ENCODE results near the gene KDM1A. TPM values are rescaled to one million over a fixed set of nuclear protein-coding genes. Genes with fewer than 3 reads are reported as not detected.
"Not testable (repeated sequence)": the region's sequence is repeated elsewhere in the genome, so short reads cannot be mapped to it uniquely, and the experiment has no call there.

Gene KDM1A
- total RNA-seq, 4 donors from 2014 or later = 45.5 to 49.2 (median 47.5) TPM

DNA sequence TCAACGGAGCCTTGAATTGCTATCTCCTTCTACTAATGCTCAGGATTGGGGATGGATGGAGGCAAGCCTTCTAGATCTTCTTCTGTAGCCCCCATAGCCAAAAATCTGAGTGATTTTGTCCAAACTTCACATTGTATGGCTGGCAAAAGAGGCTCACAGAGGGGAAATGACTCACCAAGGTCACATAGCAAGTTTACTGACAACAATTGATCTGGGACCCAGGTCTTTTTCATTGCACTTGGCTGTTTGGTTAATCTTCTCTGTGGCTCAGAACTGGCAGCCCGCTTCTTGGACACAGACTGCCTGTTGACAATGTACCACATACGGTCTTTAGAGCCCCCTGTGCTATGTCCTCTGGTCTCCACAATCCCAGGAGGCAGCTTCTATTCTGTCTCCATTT, 43.6 kb upstream of the KDM1A start:
- no peak for DNase-seq (ENCODE audit: low spot score in 2 of 2)
- peaks cover 6% of the 10 kb centered on the region for H3K4me1 ChIP-seq
- 70% methylated on average over 3 of the region's 3 CpGs for WGBS
- H3K4me3 ChIP-seq = no peak overlapping the region
- H3K27me3 ChIP-seq = peaks cover 23% of the 10 kb centered on the region
- TF ChIP-seq POLR2A (IDR thresholded peaks at IDR 0.05) = no peak
- no peak for TF ChIP-seq CTCF (IDR thresholded peaks at IDR 0.05)
- TF ChIP-seq POLR2AphosphoS5 (IDR thresholded peaks at IDR 0.05) = no peak
- TF ChIP-seq EP300 (IDR thresholded peaks at IDR 0.05) = no peak
- H3K36me3 ChIP-seq = no peaks in the 10 kb centered on the region
- H3K27ac ChIP-seq = no peak overlapping the region
- no peaks in the 10 kb centered on the region for H3K9me3 ChIP-seq

- DNase-seq (ENCODE audit: low spot score in 2 of 2) = no peak
- 57% methylated on average over 4 of the region's 4 CpGs for WGBS
- TF ChIP-seq CTCF (IDR thresholded peaks at IDR 0.05) = no peak
- no peak for TF ChIP-seq POLR2A (IDR thresholded peaks at IDR 0.05)
- no peak for TF ChIP-seq EP300 (IDR thresholded peaks at IDR 0.05)
- no peak for TF ChIP-seq POLR2AphosphoS5 (IDR thresholded peaks at IDR 0.05)
Observed at GRCh38 chr1:22976127-22976460, 43.2 kb upstream of the KDM1A start.

GRCh38 chr1:22976461-22977243, 42.6 kb upstream of the KDM1A start:
- peak in 1 of 2 donors; percentile 73 for DNase-seq (ENCODE audit: low spot score in 2 of 2)
- H3K4me3 ChIP-seq = no peak overlapping the region
- H3K27me3 ChIP-seq = peaks cover 18% of the 10 kb centered on the region
- 26% methylated on average over 9 of the region's 9 CpGs for WGBS
- peaks cover 6% of the 10 kb centered on the region for H3K4me1 ChIP-seq
- H3K27ac ChIP-seq = no peak overlapping the region
- no peaks in the 10 kb centered on the region for H3K9me3 ChIP-seq
- H3K36me3 ChIP-seq = no peaks in the 10 kb centered on the region
- TF ChIP-seq CTCF (IDR thresholded peaks at IDR 0.05) (peak; percentile 70 to 71), POLR2AphosphoS5 (IDR thresholded peaks at IDR 0.05) (no peak), POLR2A (IDR thresholded peaks at IDR 0.05) (no peak), EP300 (IDR thresholded peaks at IDR 0.05) (no peak)

More at GRCh38 chr1:22976127-22976460, 43.2 kb upstream of the KDM1A start:
- no peaks in the 10 kb centered on the region for H3K9me3 ChIP-seq
- no peaks in the 10 kb centered on the region for H3K36me3 ChIP-seq
- no peak overlapping the region for H3K4me3 ChIP-seq
- H3K27me3 ChIP-seq = peaks cover 20% of the 10 kb centered on the region
- no peak overlapping the region for H3K27ac ChIP-seq
- H3K4me1 ChIP-seq = peaks cover 6% of the 10 kb centered on the region

- TF ChIP-seq POLR2A (IDR thresholded peaks at IDR 0.05) (no peak), POLR2AphosphoS5 (IDR thresholded peaks at IDR 0.05) (no peak), CTCF (IDR thresholded peaks at IDR 0.05) (no peak), EP300 (IDR thresholded peaks at IDR 0.05) (no peak)
- H3K27ac ChIP-seq = no peak overlapping the region
- 89% methylated on average over 3 of the region's 3 CpGs for WGBS
Observed at GRCh38 chr1:22978299-22978698, 41.0 kb upstream of the KDM1A start.

DNA sequence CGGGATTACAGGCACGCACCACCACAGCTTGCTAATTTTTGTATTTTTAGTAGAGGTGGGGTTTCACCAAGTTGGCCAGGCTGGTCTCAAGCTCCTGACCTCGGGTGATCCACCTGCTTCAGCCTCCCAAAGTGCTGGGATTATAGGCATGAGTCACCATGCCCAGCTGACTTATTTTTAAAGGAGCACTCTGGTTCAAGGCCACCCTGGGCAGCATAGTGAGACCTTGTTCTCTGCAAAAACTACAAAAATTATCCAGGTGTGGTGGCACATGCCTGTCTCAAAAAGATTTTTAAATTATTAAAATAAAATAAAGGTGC, 38.8 kb upstream of the KDM1A start:
- not testable (repeated sequence) for H3K36me3 ChIP-seq; H3K27me3 ChIP-seq; H3K27ac ChIP-seq; H3K9me3 ChIP-seq; DNase-seq (ENCODE audit: low spot score in 2 of 2); H3K4me3 ChIP-seq; H3K4me1 ChIP-seq
- WGBS = 82% methylated on average over 3 of the region's 3 CpGs

More at GRCh38 chr1:22978299-22978698, 41.0 kb upstream of the KDM1A start:
- H3K36me3 ChIP-seq = no peaks in the 10 kb centered on the region
- DNase-seq (ENCODE audit: low spot score in 2 of 2) = no peak
- no peak overlapping the region for H3K4me3 ChIP-seq
- peaks cover 6% of the 10 kb centered on the region for H3K4me1 ChIP-seq
- H3K9me3 ChIP-seq = no peaks in the 10 kb centered on the region
- peaks cover 6% of the 10 kb centered on the region for H3K27me3 ChIP-seq

DNA sequence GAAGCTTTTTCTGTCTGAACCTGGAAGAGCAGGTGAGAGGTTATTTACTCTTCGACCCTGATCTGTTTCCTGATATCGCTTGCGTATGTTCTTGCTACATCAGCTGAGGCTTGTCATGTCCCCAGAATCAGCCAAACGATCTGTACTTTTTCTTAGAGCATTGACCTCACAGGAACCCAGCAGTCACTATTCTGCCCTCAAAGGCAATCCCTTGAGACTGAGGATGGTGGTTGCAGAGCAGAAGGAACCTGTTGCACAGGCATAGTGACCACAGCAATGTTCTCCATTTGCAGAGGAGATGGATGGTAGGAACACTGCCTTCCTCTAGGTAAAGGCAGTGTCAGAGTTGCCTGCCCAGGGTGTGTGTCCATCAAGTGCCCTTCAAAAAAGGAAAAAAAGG, 35.3 kb upstream of the KDM1A start:
- no peak overlapping the region for H3K27ac ChIP-seq
- 87% methylated on average over 4 of the region's 4 CpGs for WGBS
- H3K27me3 ChIP-seq = no peaks in the 10 kb centered on the region
- no peaks in the 10 kb centered on the region for H3K36me3 ChIP-seq
- H3K9me3 ChIP-seq = no peaks in the 10 kb centered on the region
- DNase-seq (ENCODE audit: low spot score in 2 of 2) = no peak
- TF ChIP-seq CTCF (IDR thresholded peaks at IDR 0.05) = no peak
- TF ChIP-seq POLR2AphosphoS5 (IDR thresholded peaks at IDR 0.05) = no peak
- no peak for TF ChIP-seq POLR2A (IDR thresholded peaks at IDR 0.05)
- TF ChIP-seq EP300 (IDR thresholded peaks at IDR 0.05) = no peak
- H3K4me1 ChIP-seq = no peaks in the 10 kb centered on the region
- H3K4me3 ChIP-seq = no peak overlapping the region

DNA sequence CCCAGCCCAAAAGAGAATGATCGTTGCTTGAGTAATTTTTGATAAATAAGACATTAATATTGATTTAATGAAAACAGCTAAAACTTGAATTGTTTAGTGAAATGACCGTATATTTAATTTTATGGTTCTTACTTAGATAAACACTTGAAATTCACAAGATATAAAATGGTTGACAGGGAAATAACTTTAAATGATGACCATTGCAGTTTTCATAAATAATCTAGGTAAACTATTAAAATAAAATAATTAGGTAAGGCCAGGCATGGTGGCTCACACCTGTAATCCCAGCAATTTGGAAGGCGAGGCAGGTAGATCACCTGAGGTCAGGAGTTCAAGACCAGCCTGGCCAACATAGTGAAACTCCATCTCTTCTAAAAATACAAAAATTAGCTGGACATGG, 26.9 kb upstream of the KDM1A start:
- 91% methylated on average over 3 of the region's 3 CpGs for WGBS
- DNase-seq (ENCODE audit: low spot score in 2 of 2) = not testable (repeated sequence)

DNA sequence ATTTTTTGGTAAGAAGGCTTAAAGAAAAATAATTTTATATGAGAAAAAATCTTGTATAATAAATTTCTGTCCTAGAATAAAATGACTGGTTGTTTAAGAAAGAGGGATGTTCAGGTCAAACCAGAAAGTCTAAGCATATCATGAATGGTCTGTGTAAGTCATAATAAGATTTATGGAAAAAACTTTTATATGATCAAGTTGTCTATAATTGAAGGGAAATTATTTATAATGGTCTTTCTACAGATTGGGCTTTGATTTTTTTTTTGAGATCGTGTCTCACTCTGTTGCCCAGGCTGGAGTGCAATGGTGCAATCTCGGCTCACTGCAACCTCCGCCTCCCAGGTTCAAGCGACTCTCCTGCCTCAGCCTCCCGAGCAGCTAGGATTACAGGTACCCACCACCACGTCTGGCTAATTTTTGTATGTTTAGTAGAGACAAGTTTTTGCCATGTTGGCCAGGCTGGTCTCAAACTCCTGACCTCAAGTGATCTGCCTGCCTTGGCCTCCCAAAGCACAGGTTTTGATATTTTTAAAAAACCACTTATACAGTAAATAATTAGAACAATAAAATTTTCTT, 26.0 kb upstream of the KDM1A start:
- H3K36me3 ChIP-seq; H3K4me3 ChIP-seq; DNase-seq (ENCODE audit: low spot score in 2 of 2); H3K27me3 ChIP-seq; H3K9me3 ChIP-seq; H3K27ac ChIP-seq; H3K4me1 ChIP-seq: not testable (repeated sequence)
- 86% methylated on average over 6 of the region's 6 CpGs for WGBS

More for the DNA sequence above, 26.9 kb upstream of the KDM1A start:
- not testable (repeated sequence) for H3K4me3 ChIP-seq, H3K36me3 ChIP-seq, H3K27ac ChIP-seq, H3K9me3 ChIP-seq, H3K27me3 ChIP-seq, H3K4me1 ChIP-seq

Data from suprapubic skin (tissue), 4 donors.